Liver (tissue), 9 donors: ENCODE measurements around the gene SRC. TPM values are rescaled to one million over a fixed set of nuclear protein-coding genes. Genes with fewer than 3 reads are reported as not detected.

Experiments used
- DNase-seq: peaks from one replicate; pipeline ENCODE4 v3.0.0-alpha.2; 2017; ENCODE audit warnings: low spot score
- H3K27ac ChIP-seq, 2 donors: one replicate each; pipeline ENCODE4 v1.7.0; 2013; ENCODE audit warnings: inconsistent platforms in 2 of 2, low read length in 2 of 2, control low read depth in 1 of 2, low read depth in 1 of 2, mild to moderate bottlenecking in 1 of 2
- H3K27me3 ChIP-seq, 4 donors: one replicate each; pipeline versions ENCODE4 v1.6.1 to v1.7.0; 2013; ENCODE audit warnings: low read length in 3 of 4, inconsistent platforms in 1 of 4, mild to moderate bottlenecking in 1 of 4, moderate library complexity in 1 of 4; ENCODE audit not compliant: control insufficient read depth in 4 of 4, insufficient read depth in 4 of 4
- H3K36me3 ChIP-seq, 4 donors: one replicate each; pipeline versions ENCODE4 v1.6.1 to v1.7.0; 2013; ENCODE audit warnings: low read length in 3 of 4, mild to moderate bottlenecking in 3 of 4, low read depth in 1 of 4, moderate library complexity in 1 of 4; ENCODE audit not compliant: control insufficient read depth in 4 of 4, insufficient read depth in 3 of 4
- H3K4me1 ChIP-seq, 4 donors: one replicate each; pipeline versions ENCODE4 v1.6.1 to v1.7.0; 2013; ENCODE audit warnings: low read length in 3 of 4, mild to moderate bottlenecking in 3 of 4, moderate library complexity in 1 of 4; ENCODE audit not compliant: control insufficient read depth in 4 of 4, insufficient read depth in 4 of 4
- H3K4me3 ChIP-seq, 3 donors: one replicate each; pipeline versions ENCODE4 v1.6.1 to v1.7.0; 2013; ENCODE audit warnings: low read length in 3 of 3, control low read depth in 1 of 3, low read depth in 1 of 3, mild to moderate bottlenecking in 1 of 3
- H3K9ac ChIP-seq, 2 donors: one replicate each; pipeline ENCODE4 v1.7.0; 2013; ENCODE audit warnings: low read length in 2 of 2, mild to moderate bottlenecking in 2 of 2, moderate library complexity in 2 of 2, control low read depth in 1 of 2, low read depth in 1 of 2
- H3K9me3 ChIP-seq, 4 donors: one replicate each; pipeline versions ENCODE4 v1.6.1 to v1.7.0; 2013; ENCODE audit warnings: low read length in 3 of 4; ENCODE audit not compliant: control insufficient read depth in 4 of 4
- ATF3 ChIP-seq: IDR thresholded peaks from 2 replicates; pipeline ENCODE4 v1.6.1; 2016; ENCODE audit warnings: antibody characterized with exemption
- EGR1 ChIP-seq, 2 donors: IDR thresholded peaks; 2 replicates each; pipeline ENCODE4 v1.6.1; 2016 to 2018; ENCODE audit warnings: antibody characterized with exemption in 2 of 2, low read depth in 2 of 2
- FOXA1 ChIP-seq: IDR thresholded peaks from 2 replicates; pipeline ENCODE4 v1.6.1; 2016; ENCODE audit warnings: antibody characterized with exemption
- FOXA2 ChIP-seq: IDR thresholded peaks from 2 replicates; pipeline ENCODE4 v1.6.1; 2016; ENCODE audit warnings: antibody characterized with exemption
- GABPA ChIP-seq, 2 donors: IDR thresholded peaks in 1 of 2; conservative IDR thresholded peaks in 1 of 2; 2 replicates each; pipeline ENCODE4 v1.6.1; 2016; ENCODE audit warnings: antibody characterized with exemption in 2 of 2, mild to moderate bottlenecking in 1 of 2, moderate library complexity in 1 of 2
- HNF4A ChIP-seq, 2 donors: conservative IDR thresholded peaks; 2 replicates each; pipeline ENCODE4 v1.6.1; 2016; ENCODE audit warnings: antibody characterized with exemption in 2 of 2, mild to moderate bottlenecking in 2 of 2
- HNF4G ChIP-seq: IDR thresholded peaks from 2 replicates; pipeline ENCODE4 v1.6.1; 2016; ENCODE audit warnings: antibody characterized with exemption
- JUND ChIP-seq, 2 donors: IDR thresholded peaks; 2 replicates each; pipeline ENCODE4 v1.6.1; 2016; ENCODE audit warnings: antibody characterized with exemption in 2 of 2
- NR2F2 ChIP-seq: IDR thresholded peaks from 2 replicates; pipeline ENCODE4 v1.6.1; 2016; ENCODE audit warnings: antibody characterized with exemption
- RAD21 ChIP-seq, 2 donors: IDR thresholded peaks; 2 replicates each; pipeline ENCODE4 v1.6.1; 2016; ENCODE audit warnings: antibody characterized with exemption in 2 of 2, mild to moderate bottlenecking in 2 of 2
- REST ChIP-seq: IDR thresholded peaks from 2 replicates; pipeline ENCODE4 v1.6.1; 2016; ENCODE audit warnings: antibody characterized with exemption, mild to moderate bottlenecking
- RXRA ChIP-seq, 2 donors: IDR thresholded peaks; 2 replicates each; pipeline ENCODE4 v1.6.1; 2017 to 2018; ENCODE audit warnings: antibody characterized with exemption in 2 of 2, mild to moderate bottlenecking in 1 of 2
- SP1 ChIP-seq: IDR thresholded peaks from 2 replicates; pipeline ENCODE4 v1.6.1; 2018; ENCODE audit warnings: antibody characterized with exemption, mild to moderate bottlenecking
- TAF1 ChIP-seq: conservative IDR thresholded peaks from 2 replicates; pipeline ENCODE4 v1.6.1; 2016; ENCODE audit warnings: antibody characterized with exemption, mild to moderate bottlenecking
- YY1 ChIP-seq: IDR thresholded peaks from 2 replicates; pipeline ENCODE4 v1.6.1; 2016; ENCODE audit warnings: antibody characterized with exemption, mild to moderate bottlenecking
- WGBS: extraction: QIAGEN DNeasy Blood & Tissue Kit; methylation state at CpG from one replicate; pipeline ENCODE4 v1.1.7; 2013; 5-methylcytosine and 5-hydroxymethylcytosine counted together
- polyA plus RNA-seq, 2 donors: library from polyadenylated mRNA; stranded (reverse) in 1 of 2; unstranded in 1 of 2; fragments of 200-250 nt in 1 of 2; fragments of >200 nt in 1 of 2; fragmentation: Nextera tagmentation in 1 of 2; extraction: Ambion mirVana in 1 of 2; gene quantifications; one replicate each; pipeline versions ENCODE4 v1.2.1 to v1.2.3, GENCODE V29; 2013 to 2015
- total RNA-seq, 2 donors: library from RNA; depleted of rRNA; stranded (reverse); fragments of >200 nt; gene quantifications; one replicate each; pipeline ENCODE4 v1.2.3, GENCODE V29; 2014
- TF ChIP-seq, protein P1 (sequence below): IDR thresholded peaks from 2 replicates; pipeline ENCODE4 v1.6.1; 2016; ENCODE audit warnings: antibody characterized with exemption
- TF ChIP-seq, protein P2 (sequence below): fragments of 150-350 bp; IDR thresholded peaks from 2 replicates; pipeline ENCODE4 v1.5.1; 2017; ENCODE audit warnings: improper control_type of control experiment, low read depth, low read length; ENCODE audit not compliant: missing input control
- TF ChIP-seq, protein P3 (sequence below): IDR thresholded peaks from 2 replicates; pipeline ENCODE4 v1.6.1; 2016; ENCODE audit warnings: antibody characterized with exemption
- donor health status: healthy.
- donor health status: healthy.
- donor health status: healthy.
- donor health status: healthy.
- donor health status: healthy.

The SRC gene
- total and polyA plus RNA-seq, 4 donors: 3.3 to 21.2 (median 5.4) TPM

DNA sequence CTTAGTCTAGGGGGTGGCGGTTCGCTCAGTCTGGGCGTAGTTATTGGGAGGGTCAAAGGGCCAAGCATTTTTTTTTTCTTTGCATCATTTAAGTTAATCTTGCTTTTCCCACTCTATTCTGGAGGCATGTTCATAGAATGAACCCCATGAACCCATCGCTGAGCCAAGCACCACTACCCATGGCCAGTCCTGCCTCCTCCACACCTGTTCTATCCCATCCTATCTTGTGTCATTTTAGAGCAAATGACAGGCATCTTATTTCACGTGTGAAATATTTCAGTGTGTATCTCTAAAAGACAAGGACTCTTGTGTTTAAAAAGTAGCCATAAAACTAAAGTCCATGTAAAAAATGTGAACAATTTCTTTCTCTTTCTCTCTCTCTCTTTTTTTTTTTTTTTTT lies 13.9 kb downstream of the SRC start (continued):
- TF ChIP-seq, protein P1, sequence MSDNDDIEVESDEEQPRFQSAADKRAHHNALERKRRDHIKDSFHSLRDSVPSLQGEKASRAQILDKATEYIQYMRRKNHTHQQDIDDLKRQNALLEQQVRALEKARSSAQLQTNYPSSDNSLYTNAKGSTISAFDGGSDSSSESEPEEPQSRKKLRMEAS: no peak
- no peak for TF ChIP-seq RXRA (IDR thresholded peaks at IDR 0.05)
- no peak for TF ChIP-seq ATF3
- no peak for TF ChIP-seq GABPA (IDR thresholded peaks at IDR 0.05 in 1 of 2, conservative IDR thresholded peaks at IDR 0.05 in 1 of 2)
- TF ChIP-seq JUND (IDR thresholded peaks at IDR 0.05): no peak
- TF ChIP-seq, protein P2, sequence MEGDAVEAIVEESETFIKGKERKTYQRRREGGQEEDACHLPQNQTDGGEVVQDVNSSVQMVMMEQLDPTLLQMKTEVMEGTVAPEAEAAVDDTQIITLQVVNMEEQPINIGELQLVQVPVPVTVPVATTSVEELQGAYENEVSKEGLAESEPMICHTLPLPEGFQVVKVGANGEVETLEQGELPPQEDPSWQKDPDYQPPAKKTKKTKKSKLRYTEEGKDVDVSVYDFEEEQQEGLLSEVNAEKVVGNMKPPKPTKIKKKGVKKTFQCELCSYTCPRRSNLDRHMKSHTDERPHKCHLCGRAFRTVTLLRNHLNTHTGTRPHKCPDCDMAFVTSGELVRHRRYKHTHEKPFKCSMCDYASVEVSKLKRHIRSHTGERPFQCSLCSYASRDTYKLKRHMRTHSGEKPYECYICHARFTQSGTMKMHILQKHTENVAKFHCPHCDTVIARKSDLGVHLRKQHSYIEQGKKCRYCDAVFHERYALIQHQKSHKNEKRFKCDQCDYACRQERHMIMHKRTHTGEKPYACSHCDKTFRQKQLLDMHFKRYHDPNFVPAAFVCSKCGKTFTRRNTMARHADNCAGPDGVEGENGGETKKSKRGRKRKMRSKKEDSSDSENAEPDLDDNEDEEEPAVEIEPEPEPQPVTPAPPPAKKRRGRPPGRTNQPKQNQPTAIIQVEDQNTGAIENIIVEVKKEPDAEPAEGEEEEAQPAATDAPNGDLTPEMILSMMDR: no peak
- no peak for TF ChIP-seq HNF4G
- TF ChIP-seq RAD21 (IDR thresholded peaks at IDR 0.05): no peak

DNA sequence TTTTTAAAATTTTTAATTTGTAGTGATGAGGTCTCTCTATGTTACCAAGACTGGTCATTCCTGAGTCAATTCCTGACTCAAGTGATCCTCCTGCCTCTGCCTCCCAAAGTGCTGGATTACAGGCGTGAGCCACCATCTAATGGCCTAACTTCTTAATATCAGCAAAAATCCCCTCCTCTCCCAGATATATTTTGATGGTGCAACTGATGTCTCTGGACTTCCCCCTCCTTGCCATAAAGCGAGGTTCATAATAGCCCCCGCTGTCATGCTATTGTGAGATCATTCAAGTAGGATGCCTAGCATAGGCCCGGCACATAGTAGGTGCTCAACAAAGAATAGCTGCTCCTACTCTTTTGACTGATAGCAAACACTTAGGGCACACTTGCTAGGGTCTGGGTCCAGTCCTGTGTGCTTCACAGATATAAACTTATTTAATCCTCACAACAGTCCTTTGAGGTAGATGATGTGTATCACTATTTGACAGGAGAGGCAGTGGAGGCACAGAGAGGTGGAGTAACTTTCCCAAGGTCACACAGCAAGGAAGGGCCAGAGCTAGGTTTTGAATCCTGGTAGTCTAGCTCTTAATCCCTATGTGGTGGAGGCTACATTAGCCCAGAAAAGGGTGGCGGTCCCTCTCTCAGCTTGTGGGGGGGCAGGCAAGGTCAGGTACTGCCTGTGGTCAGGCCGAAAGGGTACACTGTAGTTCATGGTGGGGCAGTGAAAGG lies 14.6 kb downstream of the SRC start:
- H3K27ac ChIP-seq: no peak overlapping the region
- 92% methylated on average over 6 of the region's 6 CpGs for WGBS

More for the DNA sequence above, 14.6 kb downstream of the SRC start:
- Histone ChIP-seq H3K36me3 (no peaks in the 10 kb centered on the region), H3K4me3 (no peak overlapping the region), H3K4me1 (peaks cover 0 to 3% (median 0%) of the 10 kb centered on the region in 4 donors), H3K9ac (no peak overlapping the region), H3K27me3 (no peaks in the 10 kb centered on the region), H3K9me3 (no peaks in the 10 kb centered on the region)
- DNase-seq: no peak
- TF ChIP-seq FOXA2 (no peak), ATF3 (no peak), HNF4G (no peak), TAF1 (no peak), YY1 (no peak), HNF4A (conservative IDR thresholded peaks at IDR 0.05) (no peak), JUND (IDR thresholded peaks at IDR 0.05) (no peak), NR2F2 (no peak), EGR1 (IDR thresholded peaks at IDR 0.05; ENCODE audit: low read depth in 2 of 2) (no peak), GABPA (IDR thresholded peaks at IDR 0.05 in 1 of 2, conservative IDR thresholded peaks at IDR 0.05 in 1 of 2) (no peak), RXRA (IDR thresholded peaks at IDR 0.05) (no peak), SP1 (no peak), RAD21 (IDR thresholded peaks at IDR 0.05) (no peak), FOXA1 (no peak), REST (no peak)
- TF ChIP-seq, protein P3, sequence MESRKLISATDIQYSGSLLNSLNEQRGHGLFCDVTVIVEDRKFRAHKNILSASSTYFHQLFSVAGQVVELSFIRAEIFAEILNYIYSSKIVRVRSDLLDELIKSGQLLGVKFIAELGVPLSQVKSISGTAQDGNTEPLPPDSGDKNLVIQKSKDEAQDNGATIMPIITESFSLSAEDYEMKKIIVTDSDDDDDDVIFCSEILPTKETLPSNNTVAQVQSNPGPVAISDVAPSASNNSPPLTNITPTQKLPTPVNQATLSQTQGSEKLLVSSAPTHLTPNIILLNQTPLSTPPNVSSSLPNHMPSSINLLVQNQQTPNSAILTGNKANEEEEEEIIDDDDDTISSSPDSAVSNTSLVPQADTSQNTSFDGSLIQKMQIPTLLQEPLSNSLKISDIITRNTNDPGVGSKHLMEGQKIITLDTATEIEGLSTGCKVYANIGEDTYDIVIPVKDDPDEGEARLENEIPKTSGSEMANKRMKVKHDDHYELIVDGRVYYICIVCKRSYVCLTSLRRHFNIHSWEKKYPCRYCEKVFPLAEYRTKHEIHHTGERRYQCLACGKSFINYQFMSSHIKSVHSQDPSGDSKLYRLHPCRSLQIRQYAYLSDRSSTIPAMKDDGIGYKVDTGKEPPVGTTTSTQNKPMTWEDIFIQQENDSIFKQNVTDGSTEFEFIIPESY: no peak
- TF ChIP-seq, protein P2: no peak
- TF ChIP-seq, protein P1: no peak
